HG03097 (cell line): ENCODE results near the gene CFAP46.

Source experiments
- ATAC-seq: cut with Tn5 transposase; IDR thresholded peaks from one replicate; pipeline ENCODE4 v1.9.1; 2021; ENCODE audit not compliant: unreplicated experiment, low FRiP score

Gene CFAP46

DNA sequence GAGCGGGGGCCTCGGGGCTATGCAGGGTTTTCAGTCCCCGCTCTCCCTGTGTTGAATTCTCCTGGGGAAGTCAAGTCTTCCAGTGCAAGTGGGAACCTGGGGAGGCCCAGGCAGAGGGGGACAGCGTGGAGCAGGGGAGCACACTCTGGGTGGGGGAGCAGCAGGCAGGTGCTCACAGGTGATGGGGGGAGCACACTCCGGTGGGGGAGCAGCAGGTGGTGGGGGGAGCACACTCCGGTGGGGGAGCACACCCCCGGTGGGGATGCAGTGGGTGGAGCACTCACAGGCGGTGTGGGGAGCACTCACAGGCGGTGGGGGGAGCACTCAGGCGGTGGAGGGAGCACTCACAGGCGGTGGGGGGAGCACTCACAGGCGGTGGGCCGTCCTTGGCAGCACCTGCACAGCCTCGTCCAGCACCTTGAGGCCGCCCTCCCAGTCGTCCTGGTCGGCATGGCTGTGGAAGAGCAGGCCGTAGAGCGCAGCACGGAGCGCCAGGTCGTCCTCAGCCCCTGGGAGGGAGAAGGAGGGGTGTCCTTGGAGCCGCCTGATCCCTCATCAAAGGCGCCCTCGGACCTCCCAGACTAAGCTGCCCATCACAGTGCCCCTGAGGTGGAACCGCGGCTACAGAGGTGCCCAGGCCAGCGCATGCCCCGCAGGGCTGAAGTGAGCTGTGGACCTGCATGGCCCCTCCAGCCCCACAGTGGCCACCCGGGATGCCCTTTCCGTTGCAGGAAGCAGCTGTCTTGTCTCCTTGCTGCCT is 56.7 kb downstream of the CFAP46 start:
- ATAC-seq = no peak

DNA sequence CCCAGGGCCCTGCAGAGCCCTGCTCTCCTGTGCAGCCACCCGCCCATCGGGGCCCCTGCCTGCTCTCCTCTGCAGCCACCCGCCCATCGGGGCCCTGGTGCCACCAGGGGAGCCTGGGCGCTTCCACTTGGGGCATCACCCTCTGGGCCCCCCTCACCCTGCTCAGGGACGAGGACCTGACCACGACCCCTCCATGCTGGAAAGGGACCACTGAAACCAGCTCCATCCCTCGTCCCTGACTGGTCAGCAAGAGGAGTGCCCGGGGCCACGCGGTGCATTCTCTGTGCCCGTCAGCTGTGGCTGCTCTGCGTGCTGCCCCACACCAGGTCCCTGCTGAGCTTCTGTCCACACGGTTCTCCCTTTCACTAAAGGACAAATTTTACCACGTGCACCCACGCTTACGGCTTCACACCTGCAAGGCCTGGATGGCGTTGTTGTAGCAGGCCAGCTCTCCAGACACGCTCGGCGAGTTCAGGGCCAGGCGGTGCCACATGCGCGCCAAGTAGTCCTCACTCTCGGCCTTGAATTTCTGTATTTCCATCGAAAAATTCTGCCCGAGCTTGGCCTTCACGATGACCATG is 57.6 kb downstream of the CFAP46 start:
- no peak for ATAC-seq

DNA sequence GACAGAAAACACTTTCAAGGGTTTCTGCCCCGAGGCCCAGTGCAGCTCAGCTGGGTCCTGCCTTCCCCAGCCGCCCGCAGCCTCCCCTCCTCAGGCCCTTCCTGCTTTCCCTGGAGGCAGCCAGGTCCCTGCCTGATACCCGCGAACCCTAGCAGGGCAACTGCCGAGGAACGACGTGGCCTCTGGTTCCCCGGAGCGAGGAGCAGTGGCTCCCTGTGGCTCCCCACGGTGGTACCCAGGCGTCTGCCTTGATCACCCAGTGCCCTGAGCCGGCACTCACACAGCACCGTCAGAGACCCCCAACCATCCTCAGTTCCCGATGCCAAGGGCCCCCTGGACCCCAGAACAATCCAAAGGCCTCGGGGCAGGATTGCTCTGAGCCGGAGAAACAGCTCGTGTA is 58.3 kb downstream of the CFAP46 start:
- ATAC-seq = no peak

DNA sequence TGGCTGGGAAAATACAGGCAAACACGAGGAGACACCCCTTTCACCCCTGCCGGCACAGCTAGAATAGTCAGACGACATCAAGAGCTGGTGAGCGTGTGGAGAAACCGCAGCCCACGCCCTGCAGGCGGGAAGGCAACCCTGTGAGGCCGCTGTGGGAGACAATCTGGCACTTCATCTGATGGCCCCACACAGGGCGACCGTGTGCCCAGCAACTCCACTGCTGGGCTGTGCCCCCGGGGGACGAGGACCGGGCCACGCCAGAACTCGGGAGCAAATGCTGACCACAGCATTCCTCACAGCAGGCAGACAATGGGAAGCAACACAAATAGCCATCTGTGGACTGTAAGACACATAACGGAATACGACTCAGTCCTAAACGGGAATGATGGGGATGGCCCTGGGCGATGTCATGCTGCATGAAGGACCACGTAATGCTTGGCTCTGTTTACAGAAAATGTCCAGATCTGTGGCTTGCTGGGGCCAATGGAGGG is 58.9 kb downstream of the CFAP46 start:
- ATAC-seq = no peak

DNA sequence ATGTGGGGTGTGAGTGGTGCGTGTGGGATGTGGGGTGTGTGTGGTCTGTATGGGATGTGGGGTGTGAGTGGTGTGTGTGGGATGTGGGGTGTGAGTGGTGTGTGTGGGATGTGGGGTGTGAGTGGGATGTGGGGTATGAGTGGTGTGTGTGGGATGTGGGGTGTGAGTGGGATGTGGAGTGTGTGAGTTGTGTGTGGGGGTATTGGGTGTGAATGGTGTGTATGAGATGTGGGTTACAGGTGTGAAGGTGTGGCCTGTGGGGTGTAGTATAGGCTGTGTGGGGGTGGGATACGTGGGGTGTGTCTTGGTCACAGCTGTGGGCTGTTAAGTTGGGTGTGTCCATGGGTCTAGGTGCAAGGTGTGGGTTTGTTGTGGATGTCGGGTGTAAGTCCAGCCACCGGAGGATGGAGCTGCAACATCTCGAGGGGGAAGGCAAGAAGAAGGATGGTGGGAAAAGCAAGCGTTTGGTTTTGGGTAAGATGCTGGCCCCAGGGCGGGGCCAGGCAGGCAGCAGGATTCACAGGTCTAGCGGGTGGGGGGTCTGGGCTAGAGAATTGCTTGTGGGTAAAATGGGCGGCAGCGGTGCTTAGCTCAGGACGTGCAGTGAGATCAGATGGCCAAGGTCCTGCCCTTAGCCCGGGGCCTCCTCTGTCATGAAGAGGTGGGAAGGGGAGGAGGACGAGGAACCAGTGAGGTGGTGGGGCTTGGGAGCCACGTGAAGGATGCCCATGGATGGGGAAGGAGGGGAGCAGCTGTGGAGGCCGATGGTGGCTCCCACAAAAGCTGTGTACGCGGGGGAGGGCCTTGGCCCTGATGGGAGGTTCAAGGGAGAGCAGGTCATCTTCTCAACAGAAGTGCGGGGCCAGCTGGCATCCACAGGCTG is 60.1 kb downstream of the CFAP46 start:
- ATAC-seq = no peak

DNA sequence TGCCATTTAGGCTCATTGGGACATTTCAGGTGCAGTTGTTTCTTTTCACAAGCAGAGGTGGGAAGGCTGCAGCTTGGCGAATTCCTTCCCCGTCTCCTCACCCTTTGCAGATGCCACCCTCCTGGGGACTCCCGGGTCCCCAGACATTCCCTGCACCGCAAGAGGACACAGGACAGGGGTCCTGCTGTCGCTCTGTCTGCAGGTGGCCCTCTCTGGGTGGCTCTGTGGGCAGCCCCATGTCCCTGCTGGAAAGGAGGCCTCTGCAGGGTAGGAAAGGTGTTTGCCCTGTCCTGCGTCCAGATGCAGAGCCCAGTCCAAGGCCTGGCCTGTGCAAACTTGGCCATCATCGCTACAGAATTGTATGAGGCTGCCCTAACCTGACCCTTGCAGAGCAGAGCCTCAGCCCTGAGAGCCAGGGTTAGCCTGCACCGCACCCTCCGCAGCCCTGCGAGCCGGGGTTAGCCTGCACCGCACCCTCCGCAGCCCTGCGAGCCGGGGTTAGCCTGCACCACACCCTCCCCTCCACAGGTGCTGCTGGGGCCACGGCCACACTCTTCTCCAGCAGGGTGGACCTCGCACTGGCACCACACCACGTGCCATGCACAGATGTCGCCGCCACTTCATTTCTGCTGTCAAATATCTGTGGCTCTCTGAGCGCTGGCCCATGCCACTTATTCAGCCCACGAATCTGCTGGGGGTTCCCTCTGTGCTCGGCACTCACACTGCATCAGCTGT is 61.0 kb downstream of the CFAP46 start:
- no peak for ATAC-seq

DNA sequence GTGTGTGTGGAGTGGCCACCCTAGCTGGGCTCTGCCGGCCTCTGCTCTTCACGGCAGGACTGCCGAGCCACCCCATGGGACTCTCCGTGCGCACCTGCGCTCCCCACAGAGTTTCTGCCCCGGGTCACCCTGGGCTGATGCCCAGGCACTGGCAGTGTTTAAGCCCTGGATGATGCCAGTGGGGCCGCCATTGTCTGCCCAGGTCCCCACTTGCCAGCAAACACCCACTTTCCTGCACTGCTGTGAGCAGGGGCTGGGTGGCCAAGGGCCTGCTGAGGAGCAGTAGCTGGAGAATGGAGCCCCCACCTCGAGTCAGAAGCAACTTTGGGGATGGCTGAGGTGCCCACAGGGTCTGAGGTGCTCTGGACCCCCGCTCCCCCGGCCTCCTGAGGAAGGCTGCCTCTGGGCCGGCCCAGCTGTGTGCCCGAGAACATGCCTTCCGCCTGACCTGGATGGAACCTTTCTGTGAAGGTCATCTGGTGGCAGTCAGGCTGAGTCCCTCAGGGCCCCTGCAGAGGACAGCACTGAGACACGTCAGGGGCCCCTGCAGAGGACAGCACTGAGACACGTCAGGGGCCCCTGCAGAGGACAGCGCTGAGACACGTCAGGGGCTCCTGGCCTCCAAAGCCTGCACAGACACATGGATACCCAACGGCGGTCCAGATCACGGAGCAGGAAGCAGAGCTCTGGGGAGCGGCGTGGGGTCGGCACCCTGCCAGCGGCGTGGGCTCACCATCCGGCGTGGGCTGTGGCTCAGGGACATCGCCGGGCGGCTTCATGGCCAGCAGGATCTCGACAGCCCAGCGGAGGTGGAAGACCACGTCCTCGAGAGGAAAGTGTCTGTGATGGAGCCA is 62.0 kb downstream of the CFAP46 start:
- no peak for ATAC-seq

DNA sequence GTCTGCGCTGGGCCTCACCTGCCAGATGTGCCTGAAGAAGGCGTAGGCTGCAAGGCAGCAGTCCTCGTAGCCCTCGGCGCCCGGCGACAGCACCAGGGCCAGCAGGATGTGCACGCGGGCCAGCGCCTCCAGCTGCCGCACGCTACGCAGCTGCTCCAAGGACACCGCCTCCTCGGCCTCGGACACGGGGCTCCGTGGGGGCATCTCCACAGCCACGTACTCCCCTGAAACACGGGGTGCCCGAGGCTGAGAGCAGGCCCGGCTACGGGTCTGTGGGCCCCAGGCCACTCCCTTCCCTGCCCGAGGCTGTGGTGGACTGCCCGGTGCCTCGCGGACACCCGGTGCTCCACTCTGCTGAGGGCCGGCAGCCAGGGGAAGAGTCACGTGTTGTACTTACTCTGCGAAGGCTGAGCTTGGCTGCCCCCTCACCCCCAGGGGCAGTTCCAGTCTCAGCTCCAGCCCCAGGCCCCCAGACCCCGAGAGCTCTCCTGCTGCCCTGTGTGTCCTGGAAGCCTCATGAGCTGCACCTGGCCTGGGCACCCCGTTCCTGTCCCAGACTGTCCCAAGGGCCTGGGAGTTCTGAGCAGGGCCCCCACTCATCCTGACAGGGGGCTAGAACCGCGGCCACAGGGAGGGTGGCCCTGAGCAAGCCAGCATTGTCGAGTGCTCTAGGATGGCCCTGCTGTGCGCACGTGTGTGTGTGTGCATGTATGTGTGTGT is 62.8 kb downstream of the CFAP46 start:
- no peak for ATAC-seq

DNA sequence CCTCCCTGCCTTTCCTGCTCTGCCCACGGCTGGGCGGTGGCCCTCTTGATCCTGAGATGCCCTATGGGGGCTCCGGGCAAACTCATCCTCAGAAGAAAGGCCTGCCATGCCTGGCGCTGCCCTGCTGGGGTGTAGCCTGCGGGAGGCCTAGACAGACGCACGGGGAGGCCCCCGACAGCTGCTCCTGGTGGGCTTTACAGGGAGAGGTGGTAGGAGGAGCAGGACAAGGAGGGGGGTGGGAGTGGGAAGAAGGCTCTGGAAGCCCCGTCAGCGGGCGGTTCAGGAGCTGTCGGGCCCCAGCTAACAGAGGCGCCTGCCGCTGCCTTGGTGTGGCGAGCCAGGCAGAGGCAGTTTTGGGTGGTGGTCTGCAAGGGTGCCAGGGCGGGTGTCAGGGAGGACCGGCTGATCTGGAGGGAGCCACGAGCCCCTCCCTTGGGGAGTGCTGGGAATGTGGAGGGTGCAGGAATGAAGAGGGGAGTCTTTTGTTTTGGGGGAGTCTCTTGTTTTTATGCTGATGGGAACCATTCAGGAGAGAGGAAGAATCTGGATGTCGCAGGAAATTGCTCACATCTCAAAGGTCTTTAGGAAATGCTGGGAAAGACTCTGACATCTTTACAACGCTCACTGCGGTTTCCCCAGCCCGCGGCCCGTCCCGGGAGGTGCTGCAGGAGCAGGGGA is 63.5 kb downstream of the CFAP46 start:
- ATAC-seq = no peak

DNA sequence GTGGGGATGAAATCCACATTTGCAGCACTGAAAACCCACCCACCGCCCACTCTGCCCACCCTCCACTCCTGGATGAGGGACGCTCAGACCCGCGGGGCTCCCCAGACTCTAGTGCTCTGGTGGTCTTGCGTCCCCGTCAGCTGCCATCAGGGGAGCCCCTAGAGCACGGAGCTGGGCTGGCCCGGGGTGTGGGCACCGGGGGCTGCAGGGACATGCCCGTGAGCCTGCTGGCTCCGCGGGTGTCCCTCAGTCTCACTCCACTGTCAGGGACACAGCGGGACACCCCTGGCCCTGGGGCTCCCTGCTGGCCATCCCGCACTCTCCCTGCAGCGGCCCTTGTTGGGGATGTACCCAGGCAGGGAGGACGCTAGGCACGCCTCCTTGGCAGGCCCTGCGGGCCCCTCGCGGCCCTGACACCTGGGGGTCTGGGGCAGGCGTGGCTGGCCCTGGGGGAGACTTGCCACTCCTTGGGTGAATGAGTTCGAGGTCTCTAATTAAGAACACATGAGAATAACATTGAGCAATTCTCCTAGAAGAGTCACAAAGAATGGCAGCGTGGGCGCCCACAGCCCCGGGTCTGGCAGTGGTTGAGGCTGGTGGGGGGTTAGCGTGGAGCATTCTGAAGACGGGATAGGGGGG is 64.2 kb downstream of the CFAP46 start:
- ATAC-seq = no peak

DNA sequence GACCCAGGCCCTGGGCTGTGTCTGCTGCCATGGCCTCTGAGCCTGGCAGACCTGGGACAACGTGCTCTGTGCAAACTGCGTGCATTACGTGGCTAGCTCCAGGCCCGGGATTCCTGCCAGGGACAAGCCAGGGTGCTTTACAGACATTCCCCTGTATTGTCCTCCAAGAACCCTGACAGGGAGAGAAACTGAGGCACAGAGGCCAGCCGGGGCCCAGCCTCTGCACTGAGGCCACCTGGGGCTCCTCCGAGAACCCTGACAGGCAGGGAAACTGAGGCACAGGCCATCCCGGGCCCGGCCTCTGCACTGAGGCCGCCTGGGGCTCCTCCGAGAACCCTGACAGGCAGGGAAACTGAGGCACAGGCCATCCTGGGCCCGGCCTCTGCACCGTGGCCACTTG is 64.9 kb downstream of the CFAP46 start:
- no peak for ATAC-seq

DNA sequence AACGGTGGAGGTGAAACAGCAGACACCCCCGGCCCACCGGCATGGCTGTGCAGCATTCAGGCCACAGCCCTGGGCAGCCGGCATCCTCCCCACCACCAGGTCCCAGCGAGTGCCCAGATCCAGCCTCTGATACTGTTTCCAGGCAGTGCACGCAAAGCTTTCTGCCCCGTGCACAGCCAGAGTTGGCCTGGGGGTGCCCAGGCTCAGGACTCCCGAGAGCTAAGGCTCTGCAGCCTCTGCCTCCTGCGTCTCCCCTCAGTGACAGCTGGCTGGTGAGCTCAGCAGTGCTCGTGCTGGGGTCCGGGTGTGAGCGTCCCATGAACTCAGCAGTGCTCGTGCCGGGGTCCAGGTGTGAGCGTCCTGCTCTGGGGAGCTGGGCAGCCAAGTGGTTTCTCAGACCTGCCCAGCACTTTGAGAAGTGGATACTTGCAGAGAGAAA is 65.4 kb downstream of the CFAP46 start:
- ATAC-seq = no peak

DNA sequence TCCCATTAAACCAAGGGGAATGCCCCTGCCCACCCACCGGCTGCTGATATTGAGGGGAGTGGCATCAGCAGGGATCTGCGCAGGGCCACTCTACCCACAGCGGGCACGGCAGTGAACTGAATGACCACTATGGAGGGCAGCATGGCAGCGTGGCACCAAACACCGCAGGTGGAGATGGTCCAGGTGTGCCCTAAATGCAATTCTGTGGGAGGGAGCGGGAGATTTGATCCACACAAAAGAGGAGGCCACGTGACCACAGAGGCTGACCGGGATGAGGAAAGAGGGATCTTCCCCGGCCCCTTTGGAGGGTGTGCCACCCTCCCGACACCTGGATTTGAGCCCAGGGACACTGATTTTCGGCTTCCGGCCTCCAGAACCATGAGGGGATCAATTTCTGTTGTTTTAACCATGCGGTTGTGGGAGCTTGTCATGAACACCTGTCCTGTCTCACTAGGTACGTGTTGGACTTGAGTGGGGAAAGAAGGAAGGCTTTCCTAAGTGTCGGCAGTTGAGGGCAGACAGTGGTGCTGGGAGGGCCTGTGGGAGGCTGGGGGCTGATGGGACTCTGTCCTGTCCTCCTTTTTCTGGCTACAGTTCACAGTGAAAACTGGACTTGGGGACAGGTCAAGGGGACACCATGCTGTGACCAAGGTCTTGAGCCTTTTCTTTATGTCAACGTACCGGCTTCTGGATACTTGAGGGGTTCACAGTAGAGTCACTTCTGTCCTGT is 66.1 kb downstream of the CFAP46 start:
- ATAC-seq = no peak

DNA sequence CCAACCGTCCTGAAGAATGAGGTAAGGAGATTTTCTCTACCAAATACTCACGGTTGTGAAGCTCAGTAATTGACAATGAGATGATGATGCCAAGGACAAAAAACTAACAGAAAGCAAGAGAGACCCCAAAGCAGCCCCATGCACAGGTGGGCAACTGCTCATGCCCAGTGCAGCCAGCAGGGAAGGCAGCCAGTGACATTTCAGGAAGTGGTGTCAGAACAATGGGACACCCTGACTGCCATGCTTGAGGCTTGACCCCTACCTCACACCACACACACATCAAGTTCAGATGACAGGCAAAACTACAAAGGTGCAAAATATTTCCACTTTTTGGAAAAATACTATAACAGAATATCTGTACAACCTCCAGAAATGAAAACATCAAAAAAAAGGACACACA is 66.9 kb downstream of the CFAP46 start:
- no peak for ATAC-seq

DNA sequence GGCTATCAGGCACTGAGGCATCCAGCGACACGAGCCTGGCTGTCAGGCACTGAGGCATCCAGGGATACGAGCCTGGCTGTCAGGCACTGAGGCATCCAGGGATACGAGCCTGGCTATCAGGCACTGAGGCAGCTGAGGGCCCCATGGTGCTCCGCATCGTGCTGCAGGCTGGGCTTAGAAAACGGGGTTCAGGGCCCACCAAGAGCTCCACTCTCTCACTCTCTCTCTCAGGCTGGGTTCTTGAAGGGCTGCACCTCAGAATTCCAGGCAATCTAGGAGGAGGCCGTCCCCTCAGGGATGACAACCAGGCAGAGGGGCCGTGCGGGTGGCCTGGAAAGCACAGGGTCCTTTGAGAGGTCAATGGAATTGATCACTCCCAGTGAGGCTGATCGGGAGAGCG is 69.0 kb downstream of the CFAP46 start:
- ATAC-seq = no peak

DNA sequence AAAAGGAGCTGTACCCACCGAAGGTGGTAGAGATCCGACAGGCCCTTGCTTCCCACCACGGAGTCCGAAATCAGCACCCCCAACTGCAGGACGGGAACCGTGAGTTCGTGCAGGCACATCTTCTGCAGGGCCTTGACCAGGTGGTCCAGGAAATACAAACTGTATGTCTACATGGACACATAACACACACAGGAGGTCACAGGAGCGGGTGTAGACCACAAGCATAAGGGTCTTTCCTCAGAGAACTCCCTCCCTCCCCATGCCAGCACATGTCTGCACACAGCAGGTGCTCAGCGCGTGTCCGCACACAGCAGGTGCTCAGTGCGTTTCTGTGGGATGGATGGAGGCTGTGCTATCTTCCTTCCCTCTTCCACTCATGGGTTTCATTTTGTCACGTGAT is 69.7 kb downstream of the CFAP46 start:
- ATAC-seq = no peak

DNA sequence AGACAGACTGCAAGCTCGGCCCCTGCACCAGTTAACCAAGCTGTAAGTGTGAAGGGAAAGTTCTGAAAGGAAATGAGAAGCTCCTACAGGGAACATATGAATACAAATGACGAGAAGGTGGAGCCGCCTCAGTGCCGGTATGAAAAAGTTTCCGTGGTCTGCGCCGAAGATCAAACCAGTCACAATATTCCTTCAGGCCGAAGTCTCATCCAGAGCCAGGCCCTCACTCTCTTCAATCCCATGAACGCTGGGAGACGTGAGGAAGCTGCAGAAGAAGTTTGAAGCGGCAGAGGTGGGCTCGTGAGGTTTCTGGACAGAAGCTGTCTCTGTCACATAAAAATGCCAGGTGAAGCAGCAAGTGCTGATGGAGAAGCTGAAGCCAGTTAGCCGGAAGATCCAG is 71.9 kb downstream of the CFAP46 start:
- no peak for ATAC-seq
